Smooth muscle cell (in vitro differentiated cells): ENCODE data around the gene NPNT. TPM values are rescaled to one million over a fixed set of nuclear protein-coding genes. Genes with fewer than 3 reads are reported as not detected.

Source experiments
- DNase-seq: peaks from one replicate; lab custom pipeline; 2025; ENCODE audit not compliant: unreplicated experiment; lab: John Stamatoyannopoulos, UW
- H2AFZ ChIP-seq: fragments of 200-600 bp; sonication (generic); 2 replicates; pipeline ENCODE4 v1.6.0; 2016; ENCODE audit warnings: antibody characterized with exemption, low read depth, mild to moderate bottlenecking
- H3F3A ChIP-seq: fragments of 200-600 bp; sonication (generic); 2 replicates; pipeline ENCODE4 v1.6.0; 2017; ENCODE audit warnings: antibody characterized with exemption, low read depth
- H3K27ac ChIP-seq: fragments of 200-600 bp; sonication (generic); 2 replicates; pipeline ENCODE4 v1.5.1; 2016; ENCODE audit warnings: low read depth, mild to moderate bottlenecking
- H3K27me3 ChIP-seq: fragments of 200-600 bp; sonication (generic); 2 replicates; pipeline ENCODE4 v1.6.1; 2016; ENCODE audit warnings: low read depth, mild to moderate bottlenecking
- H3K36me3 ChIP-seq: fragments of 200-600 bp; sonication (generic); 2 replicates; pipeline ENCODE4 v1.5.1; 2016; ENCODE audit warnings: low read depth
- H3K4me1 ChIP-seq: fragments of 200-600 bp; sonication (generic); 2 replicates; pipeline ENCODE4 v1.5.1; 2016; ENCODE audit warnings: low read depth
- H3K4me2 ChIP-seq: fragments of 200-600 bp; sonication (generic); 2 replicates; pipeline ENCODE4 v1.6.0; 2016; ENCODE audit warnings: mild to moderate bottlenecking
- H3K4me3 ChIP-seq: fragments of 200-600 bp; sonication (generic); 2 replicates; pipeline ENCODE4 v1.5.1; 2016; ENCODE audit warnings: mild to moderate bottlenecking
- H3K79me2 ChIP-seq: fragments of 200-600 bp; sonication (generic); 2 replicates; pipeline ENCODE4 v1.6.0; 2016; ENCODE audit warnings: low read depth, mild to moderate bottlenecking
- H3K9ac ChIP-seq: fragments of 200-600 bp; sonication (generic); 2 replicates; pipeline ENCODE4 v1.6.0; 2016; ENCODE audit warnings: low read depth
- H3K9me3 ChIP-seq: fragments of 200-600 bp; sonication (generic); replicated peaks from 2 replicates; pipeline ENCODE4 v1.5.1; 2016; ENCODE audit warnings: low read depth
- H4K20me1 ChIP-seq: fragments of 200-600 bp; sonication (generic); 2 replicates; pipeline ENCODE4 v1.6.0; 2016; ENCODE audit warnings: low read depth
- WGBS: methylation state at CpG from one replicate; pipeline ENCODE4 v1.1.7; 2016; ENCODE audit warnings: low lambda C conversion rate; 5-methylcytosine and 5-hydroxymethylcytosine counted together
- polyA plus RNA-seq: library from polyadenylated mRNA; unstranded; fragments of >200 nt; fragmentation: Nextera tagmentation; extraction: Ambion mirVana; gene quantifications from 2 replicates; pipeline ENCODE4 v1.2.1, GENCODE V29; 2016
- total RNA-seq: library from RNA; depleted of rRNA; stranded (reverse); fragments of >200 nt; gene quantifications from 2 replicates; pipeline ENCODE4 v1.2.3, GENCODE V29; 2014
- TF ChIP-seq, protein P1 (sequence below): fragments of 200-600 bp; sonication (generic); IDR thresholded peaks from 2 replicates; pipeline ENCODE4 v1.5.1; 2017; ENCODE audit warnings: borderline replicate concordance, mild to moderate bottlenecking, antibody characterized with exemption; ENCODE audit not compliant: insufficient read depth, poor library complexity, severe bottlenecking

Gene NPNT
- total and polyA plus RNA-seq, 2 experiments from 2014 or later = 0.43 to 0.45 TPM

DNA sequence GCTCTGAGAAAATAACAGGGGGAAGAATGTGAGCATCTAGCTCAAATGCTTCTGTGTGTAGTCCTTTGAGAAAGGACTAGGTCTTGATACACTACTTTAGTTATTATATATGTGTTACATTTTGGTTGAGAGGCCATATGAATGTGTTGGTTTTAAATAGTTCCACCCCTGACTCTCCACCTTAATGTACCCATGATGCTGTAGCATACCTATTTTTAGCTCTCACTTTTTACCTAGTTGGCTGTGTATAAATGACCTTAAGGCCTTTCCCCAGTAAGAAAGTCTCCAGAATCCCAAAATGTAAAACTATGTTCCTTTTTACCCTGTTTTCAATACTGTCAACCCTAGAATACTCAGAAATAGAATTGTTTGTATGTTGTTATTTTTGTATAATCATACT, 20.0 kb upstream of the NPNT start:
- Histone ChIP-seq H3K9ac (no peak overlapping the region), H3F3A (no peaks in the 10 kb centered on the region), H3K4me1 (no peaks in the 10 kb centered on the region), H3K27me3 (no peaks in the 10 kb centered on the region), H3K36me3 (no peaks in the 10 kb centered on the region), H3K4me3 (no peak overlapping the region), H3K4me2 (no peak overlapping the region), H3K27ac (no peak overlapping the region), H2AFZ (no peak overlapping the region), H4K20me1 (no peaks in the 10 kb centered on the region), H3K79me2 (no peaks in the 10 kb centered on the region), H3K9me3 (no peaks in the 10 kb centered on the region)
- TF ChIP-seq, protein P1, sequence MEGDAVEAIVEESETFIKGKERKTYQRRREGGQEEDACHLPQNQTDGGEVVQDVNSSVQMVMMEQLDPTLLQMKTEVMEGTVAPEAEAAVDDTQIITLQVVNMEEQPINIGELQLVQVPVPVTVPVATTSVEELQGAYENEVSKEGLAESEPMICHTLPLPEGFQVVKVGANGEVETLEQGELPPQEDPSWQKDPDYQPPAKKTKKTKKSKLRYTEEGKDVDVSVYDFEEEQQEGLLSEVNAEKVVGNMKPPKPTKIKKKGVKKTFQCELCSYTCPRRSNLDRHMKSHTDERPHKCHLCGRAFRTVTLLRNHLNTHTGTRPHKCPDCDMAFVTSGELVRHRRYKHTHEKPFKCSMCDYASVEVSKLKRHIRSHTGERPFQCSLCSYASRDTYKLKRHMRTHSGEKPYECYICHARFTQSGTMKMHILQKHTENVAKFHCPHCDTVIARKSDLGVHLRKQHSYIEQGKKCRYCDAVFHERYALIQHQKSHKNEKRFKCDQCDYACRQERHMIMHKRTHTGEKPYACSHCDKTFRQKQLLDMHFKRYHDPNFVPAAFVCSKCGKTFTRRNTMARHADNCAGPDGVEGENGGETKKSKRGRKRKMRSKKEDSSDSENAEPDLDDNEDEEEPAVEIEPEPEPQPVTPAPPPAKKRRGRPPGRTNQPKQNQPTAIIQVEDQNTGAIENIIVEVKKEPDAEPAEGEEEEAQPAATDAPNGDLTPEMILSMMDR = no peak
- no peak for DNase-seq

DNA sequence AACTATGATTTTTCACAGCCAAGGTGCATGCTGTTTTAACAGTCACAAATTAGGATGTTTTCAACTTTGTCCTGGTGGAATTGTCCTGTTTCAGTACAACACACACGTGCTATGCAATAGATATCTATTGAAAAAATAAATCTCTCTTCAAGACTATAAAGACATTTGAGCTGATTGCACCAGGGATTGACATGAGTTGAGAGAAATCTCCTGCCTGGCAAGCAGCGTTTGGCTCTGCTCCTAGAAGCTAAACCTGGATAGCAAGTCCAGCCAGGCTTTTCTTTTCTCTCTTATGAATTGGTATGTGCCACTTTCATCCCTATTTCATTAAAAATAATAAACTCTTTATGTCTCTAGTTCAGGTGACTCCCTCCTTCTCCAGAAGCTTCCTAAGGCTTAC, 16.6 kb upstream of the NPNT start:
- TF ChIP-seq, protein P1 = no peak
- Histone ChIP-seq H3K4me3 (no peak overlapping the region), H3K9ac (no peak overlapping the region), H3K27me3 (no peaks in the 10 kb centered on the region), H3K4me1 (no peaks in the 10 kb centered on the region), H3K27ac (no peak overlapping the region), H2AFZ (no peak overlapping the region), H3K9me3 (no peaks in the 10 kb centered on the region), H3K79me2 (no peaks in the 10 kb centered on the region), H3F3A (no peaks in the 10 kb centered on the region), H3K4me2 (no peak overlapping the region), H4K20me1 (no peaks in the 10 kb centered on the region), H3K36me3 (no peaks in the 10 kb centered on the region)
- DNase-seq = no peak
- 87% methylated on average over 2 of the region's 2 CpGs for WGBS

DNA sequence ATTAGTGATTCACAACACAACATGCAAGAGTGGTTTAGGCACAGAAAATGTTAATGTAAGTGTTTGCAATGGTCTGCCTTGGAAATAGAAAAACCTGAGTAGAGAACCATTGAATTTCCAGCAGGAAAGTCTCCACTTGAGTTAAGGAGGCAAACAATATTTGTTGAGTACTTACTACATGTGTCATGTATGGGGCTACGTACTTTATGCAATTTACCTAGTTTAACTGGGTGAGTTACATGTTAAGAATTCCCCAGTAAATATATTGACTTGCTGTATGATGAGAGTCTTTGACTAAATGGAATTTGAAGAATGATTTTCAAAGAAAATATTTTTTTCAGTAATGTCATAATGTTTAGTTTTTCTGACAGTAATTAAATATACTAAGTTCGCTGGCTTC, 7.8 kb upstream of the NPNT start:
- 90% methylated on average over 2 of the region's 2 CpGs for WGBS
- no peaks in the 10 kb centered on the region for H3K4me1 ChIP-seq
- H3K79me2 ChIP-seq = no peaks in the 10 kb centered on the region
- H3K4me2 ChIP-seq = no peak overlapping the region
- no peak overlapping the region for H3K27ac ChIP-seq
- DNase-seq = no peak
- peaks cover 4% of the 10 kb centered on the region for H3K27me3 ChIP-seq
- no peaks in the 10 kb centered on the region for H4K20me1 ChIP-seq
- H2AFZ ChIP-seq = no peak overlapping the region
- H3K9me3 ChIP-seq = no peaks in the 10 kb centered on the region
- H3K4me3 ChIP-seq = no peak overlapping the region
- TF ChIP-seq, protein P1 = no peak
- H3K36me3 ChIP-seq = no peaks in the 10 kb centered on the region
- no peaks in the 10 kb centered on the region for H3F3A ChIP-seq
- no peak overlapping the region for H3K9ac ChIP-seq

DNA sequence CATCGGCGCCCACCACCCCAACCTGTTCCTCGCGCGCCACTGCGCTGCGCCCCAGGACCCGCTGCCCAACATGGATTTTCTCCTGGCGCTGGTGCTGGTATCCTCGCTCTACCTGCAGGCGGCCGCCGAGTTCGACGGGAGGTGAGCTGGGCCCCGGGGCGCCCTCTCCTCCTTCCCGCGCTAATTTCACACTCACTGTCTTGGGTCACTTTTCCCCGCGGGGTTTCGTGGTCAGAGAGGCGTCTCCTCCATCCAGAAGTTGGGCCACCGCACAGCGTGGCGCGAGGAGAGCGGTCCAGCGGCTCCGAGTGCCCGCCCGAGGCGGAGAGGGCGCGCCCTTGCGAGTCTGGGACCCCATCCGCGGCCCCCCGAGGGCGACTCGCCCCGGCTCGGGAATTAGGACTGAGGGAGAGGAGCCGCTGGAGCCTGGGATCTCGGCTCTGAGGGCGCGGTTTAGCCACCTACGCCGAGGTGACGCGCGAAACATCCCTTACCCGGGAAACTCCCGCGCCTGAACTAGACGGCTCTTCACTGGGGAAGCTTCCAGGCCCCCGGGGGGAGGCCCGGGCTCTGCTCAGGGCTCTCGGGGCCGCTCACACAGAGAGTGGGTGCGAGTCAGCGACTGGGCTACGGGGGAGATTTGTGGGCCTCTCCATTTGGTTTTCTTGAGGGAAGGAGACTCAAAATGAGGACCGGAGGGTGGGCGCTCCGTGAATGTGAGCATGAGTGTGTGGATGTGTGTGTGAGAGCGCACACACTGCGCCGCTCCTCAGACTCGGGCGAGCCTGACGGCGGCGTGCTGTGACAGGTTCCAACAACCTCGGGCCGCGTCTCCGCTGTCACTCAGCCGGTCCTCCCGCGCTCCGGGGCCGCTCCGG, 551 bp downstream of the NPNT start:
- WGBS = 2% methylated on average over 80 of the region's 84 CpGs
- Histone ChIP-seq H3K4me2 (peak overlapping the region; percentile 90), H4K20me1 (no peaks in the 10 kb centered on the region), H3K36me3 (no peaks in the 10 kb centered on the region), H2AFZ (peak overlapping the region; percentile 70), H3K9ac (peak overlapping the region; percentile 6), H3K27ac (no peak overlapping the region), H3K4me1 (peaks cover 4% of the 10 kb centered on the region), H3K27me3 (peaks cover 79% of the 10 kb centered on the region), H3F3A (peaks cover 3% of the 10 kb centered on the region), H3K4me3 (peak overlapping the region; percentile 55), H3K9me3 (no peaks in the 10 kb centered on the region), H3K79me2 (no peaks in the 10 kb centered on the region)
- DNase-seq = no peak
- TF ChIP-seq, protein P1 = no peak
